HG03135 (cell line): ENCODE results near the gene CAB39L.

ENCODE experiments used
- ATAC-seq: cut with Tn5 transposase; IDR thresholded peaks from one replicate; pipeline ENCODE4 v1.9.1; 2021; ENCODE audit warnings: mild to moderate bottlenecking, moderate library complexity; ENCODE audit not compliant: unreplicated experiment

Gene CAB39L

DNA sequence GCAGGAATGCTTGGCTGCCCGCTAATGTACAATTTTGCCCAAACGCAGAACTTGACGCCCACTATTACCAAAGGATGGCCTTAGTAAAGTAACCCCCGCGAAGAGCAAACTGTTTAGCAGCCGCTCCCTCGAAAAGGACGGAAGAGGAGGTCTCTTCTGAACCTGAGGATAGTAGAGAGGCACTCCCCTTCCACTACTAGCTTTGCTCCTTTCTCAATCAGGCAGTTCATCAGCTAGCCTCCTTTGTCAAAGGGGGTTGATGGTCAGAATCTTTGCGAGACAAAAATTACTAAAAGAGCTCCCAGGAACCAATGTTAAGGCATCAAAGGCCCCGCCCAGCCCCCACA is 534 bp downstream of the CAB39L start:
- ATAC-seq, result no peak

DNA sequence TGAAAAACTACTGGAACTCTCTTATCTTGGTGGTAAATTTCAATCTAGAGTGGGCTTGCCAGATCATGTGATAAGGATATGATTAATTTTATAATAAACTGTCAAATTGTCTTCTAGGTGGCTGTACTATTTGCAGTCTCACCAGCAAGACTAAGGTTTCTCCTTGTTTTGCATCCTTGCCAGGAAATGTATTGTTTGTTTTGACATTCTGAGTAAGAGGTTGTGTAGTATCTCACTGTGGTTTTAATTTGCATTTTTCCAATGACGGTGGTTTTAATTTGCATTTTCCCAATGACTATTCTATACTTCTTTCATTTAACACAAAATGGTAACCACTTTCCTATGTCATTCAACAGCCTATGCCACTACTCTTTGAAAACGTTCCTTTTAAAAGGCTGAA is 2.0 kb downstream of the CAB39L start:
- no peak for ATAC-seq

- ATAC-seq, result no peak
Observed at GRCh38 chr13:49441312-49441711, 2.6 kb downstream of the CAB39L start.

DNA sequence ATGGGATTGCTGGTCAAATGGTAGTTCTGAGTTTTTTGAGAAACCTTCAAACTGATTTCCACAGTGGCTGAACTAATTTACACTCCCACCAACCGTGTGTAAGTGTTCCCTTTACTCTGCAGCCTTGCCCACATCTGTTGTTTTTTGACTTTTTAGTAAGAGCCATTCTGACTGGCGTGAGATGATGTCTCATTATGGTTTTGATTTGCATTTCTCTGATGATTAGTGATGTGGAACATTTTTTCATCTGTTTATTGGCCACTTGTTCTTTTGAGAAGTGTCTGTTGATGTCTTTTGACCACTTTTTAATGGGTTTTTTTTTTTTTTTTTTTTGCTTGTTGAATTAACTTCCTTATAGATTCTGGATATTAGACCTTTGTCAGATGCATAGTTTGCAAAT is 4.3 kb downstream of the CAB39L start:
- ATAC-seq, result no peak

DNA sequence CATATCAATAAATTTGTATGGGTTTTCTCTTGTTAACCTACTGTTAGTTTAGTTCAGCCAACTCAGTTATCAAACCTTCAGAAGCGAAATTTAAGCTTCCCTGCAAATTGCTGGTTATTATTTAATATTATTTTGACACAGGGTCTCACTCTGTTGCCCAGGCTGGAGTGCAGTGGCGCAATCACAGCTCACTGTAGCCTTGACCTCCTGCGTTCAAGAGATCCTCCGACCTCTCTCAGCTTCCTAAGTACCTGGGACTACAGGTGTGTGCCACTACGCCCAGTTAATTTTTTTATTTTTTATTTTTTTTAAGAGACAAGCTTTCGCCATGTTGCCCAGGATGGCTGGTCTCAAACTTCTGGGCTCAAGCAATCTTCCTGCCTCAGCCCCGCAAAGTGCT is 6.2 kb downstream of the CAB39L start:
- ATAC-seq, result no peak

DNA sequence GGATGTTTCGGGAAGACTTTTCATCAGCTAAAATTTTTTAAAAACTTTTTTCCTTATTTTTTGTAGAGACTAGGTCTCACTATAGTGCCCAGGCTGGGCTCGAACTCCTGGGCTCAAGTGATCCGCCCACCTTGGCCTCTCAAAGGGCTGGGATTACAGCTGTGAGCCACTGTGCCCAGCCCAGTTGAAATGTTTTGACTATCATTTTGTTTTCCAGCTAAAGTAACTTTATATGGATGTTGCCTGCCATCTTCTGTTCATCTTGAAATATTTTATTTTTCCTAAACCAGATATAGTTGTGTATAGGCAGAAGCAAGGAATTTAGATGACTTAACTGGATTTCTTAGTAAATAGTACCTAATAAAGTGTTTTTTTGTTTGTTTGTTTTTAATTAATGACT is 7.0 kb downstream of the CAB39L start:
- ATAC-seq, result no peak

GRCh38 chr13:49435992-49436391 is 7.9 kb downstream of the CAB39L start:
- ATAC-seq, result no peak

- ATAC-seq, result no peak
Observed at GRCh38 chr13:49429121-49429520, 14.7 kb downstream of the CAB39L start.

DNA sequence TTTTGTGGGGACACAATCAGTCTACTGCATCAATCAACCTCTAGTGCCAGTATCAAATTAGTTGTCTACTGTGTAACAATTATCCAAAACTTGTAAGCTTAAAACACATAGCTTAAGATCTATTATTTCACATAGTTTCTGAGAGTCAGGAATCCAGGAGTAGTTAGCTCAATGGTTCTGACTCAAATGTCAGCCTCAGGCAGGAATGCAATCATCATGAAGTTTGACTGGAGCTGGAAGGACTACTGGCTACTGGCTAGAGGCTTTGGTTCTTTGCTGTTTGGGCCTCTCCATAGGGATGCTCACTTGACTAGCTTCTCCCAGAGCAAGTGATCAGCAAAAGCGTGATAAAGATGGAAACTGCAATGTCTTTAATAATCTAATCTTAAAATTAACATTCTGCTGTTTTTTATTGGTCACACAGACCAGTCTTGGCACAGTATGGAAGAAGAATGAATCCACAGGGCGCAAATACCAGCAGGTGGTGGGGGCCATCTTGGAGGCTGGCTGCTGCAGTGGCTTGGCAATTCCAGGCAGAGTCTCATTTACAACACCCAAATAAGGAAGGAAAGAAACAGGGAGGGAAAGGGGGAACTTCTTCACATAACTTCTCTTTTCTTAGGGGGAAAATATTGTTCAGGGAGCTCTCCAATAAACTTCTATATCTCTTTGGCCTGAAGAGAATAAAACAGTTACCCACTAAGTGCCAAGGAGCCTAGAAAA is 15.7 kb downstream of the CAB39L start:
- ATAC-seq, result no peak

- ATAC-seq, result no peak
Observed at GRCh38 chr13:49424011-49424560, 19.8 kb downstream of the CAB39L start.

GRCh38 chr13:49421391-49421790 is 22.5 kb downstream of the CAB39L start:
- ATAC-seq, result no peak

DNA sequence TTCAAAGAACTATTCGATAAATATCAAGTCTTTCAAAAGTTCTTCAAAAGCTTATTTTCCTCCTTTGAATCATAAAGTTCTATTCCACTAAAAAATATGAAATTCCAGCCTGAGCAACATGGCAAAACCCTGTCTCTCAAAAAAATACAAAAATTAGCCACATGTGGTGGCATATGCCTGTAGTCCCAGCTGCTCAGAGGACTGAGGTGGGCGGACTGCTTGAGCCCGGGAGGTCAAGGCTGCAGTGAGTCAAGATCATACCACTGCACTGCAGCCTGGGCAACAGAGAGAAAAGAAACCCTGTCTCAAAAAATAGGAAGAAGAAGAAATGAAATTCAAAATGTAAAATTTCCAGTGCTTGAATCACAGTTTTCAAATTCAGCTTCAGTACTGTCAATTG is 24.6 kb downstream of the CAB39L start:
- no peak for ATAC-seq

DNA sequence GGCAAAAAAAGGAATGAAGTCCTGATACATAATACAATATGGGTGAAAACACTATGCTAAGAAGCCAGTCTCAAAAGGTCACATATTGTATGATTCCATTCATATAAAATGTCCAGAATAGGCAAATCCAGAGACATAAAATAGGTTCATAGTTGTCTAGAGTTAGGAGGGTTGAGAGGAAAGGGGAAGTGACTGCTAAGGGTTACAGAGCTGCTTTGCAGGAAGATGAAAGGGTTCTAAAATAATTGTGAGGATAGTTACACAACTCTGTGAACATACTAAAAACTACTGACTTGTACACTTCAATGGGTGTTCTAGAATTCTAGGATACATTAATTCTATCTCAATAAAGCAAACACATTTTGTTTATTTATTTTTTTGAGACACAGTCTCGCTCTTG is 25.7 kb downstream of the CAB39L start:
- ATAC-seq, result no peak

- no peak for ATAC-seq
Observed at GRCh38 chr13:49417161-49417560, 26.7 kb downstream of the CAB39L start.

DNA sequence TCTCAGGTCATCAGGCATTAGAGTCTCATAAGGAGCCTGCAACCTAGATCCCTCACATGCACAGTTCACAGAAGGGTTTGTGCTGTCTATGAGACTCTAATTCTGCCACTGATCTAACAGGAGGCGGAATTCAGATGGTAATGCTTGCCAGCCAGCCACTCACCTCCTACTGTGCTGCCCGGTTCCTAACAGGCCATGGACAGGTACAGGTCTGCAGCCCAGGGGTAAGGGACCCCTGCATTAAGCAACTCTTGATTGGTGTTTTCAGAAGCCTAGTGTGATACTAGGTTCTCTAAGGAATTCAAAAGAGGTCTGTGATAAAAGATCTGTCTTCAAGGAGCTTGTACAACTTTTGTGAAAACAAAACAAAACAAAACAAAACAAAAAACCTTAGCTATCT is 31.1 kb downstream of the CAB39L start:
- no peak for ATAC-seq

- ATAC-seq, result no peak
Observed at GRCh38 chr13:49411353-49411752, 32.5 kb downstream of the CAB39L start.

GRCh38 chr13:49410477-49410876 is 33.4 kb downstream of the CAB39L start:
- no peak for ATAC-seq

GRCh38 chr13:49410006-49410405 is 33.9 kb downstream of the CAB39L start:
- no peak for ATAC-seq

DNA sequence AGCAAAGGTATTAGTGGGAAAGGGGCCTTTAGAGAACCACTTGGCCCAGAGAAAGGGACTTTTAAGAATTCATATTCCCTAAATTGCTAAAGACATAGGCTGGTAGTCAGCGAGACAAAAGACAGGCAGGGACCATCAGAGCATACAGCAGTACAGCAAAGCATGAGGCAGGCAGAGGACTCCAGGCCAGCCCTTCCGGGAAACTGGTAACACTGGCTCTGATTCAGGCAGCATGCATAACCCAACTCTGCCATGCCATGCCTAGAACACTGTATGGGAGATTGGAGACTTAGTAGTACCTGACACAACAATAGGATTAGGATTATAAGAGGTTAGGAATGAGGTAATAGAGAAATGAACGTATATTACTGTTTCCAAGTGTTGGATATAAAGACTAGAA is 34.9 kb downstream of the CAB39L start:
- no peak for ATAC-seq

GRCh38 chr13:49407936-49408335 is 35.9 kb downstream of the CAB39L start:
- no peak for ATAC-seq

DNA sequence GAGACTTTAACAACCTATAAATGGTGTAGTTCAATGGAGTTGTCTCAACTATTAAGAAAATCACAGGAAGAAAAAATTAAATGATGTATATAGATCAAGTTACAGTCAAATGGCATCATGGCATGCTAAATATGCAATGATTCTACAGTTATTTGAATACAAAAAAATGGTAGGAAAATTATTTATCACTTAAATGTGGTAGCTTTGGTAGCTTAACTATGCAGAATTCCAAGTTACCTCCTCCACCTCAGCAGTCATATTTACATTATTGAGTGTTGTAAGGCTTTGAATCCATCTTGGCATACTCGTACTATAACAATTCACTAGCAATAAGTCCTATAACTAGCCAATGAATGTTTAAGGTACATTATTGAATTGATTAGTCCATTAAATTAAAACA is 36.8 kb downstream of the CAB39L start:
- ATAC-seq, result no peak

DNA sequence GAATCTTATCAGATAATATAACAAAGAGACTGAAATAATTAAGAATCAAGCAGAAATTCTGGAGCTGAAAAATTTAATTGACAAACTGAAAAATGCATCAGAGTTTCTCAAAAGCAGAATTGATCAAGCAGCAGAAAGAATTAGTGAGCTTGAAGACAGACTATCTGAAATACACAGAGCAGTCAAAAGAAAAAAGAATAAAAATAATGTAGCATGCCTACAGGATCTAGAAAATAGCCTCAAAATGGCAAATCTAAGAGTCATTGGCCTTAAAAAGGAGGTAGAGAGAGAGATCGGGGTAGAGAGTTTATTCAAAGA is 39.2 kb downstream of the CAB39L start:
- no peak for ATAC-seq

DNA sequence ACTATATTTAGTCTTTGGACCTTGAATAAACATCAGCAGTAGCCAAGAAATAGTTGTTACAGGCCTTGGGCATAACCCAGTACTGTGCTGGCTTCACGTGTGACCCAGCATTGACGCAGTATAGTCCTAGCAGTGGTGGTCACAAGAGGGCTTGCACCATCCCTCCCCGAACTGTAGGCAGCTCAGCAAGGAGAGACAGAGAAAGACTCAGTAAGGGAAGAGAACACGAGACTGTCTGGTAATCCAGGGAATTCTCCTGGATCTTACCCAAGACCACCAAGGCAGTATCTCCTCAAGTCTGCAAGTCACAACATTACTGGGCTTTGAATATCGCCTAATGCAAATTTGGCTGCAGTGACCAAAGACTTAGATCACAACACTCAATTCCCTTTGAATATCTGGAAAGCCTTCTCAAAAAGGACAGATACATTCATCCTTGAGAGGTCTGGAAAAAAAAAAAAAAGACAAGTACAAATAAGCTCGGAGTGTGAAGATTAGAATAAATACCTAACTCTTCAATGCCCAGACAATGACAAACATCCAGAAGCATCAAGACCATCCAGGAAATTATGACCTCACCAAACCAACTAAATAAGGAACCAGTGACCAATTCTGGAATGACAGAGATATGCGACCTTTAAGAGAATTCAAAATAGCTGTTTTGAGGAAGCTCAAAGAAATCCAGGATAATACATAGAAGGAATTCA is 39.7 kb downstream of the CAB39L start:
- no peak for ATAC-seq
